Skeletal muscle tissue (tissue), 4 donors: ENCODE results near the gene LHFPL6. TPM values are rescaled to one million over a fixed set of nuclear protein-coding genes. Genes with fewer than 3 reads are reported as not detected.

ENCODE experiments used
- H3K27ac ChIP-seq: one replicate; pipeline ENCODE4 v1.7.0; 2013; ENCODE audit warnings: mild to moderate bottlenecking, low read depth, low read length, inconsistent platforms
- H3K27me3 ChIP-seq, 3 donors: one replicate each; pipeline ENCODE4 v1.7.0; 2013; ENCODE audit warnings: low read length in 3 of 3; ENCODE audit not compliant: control insufficient read depth in 3 of 3, insufficient read depth in 3 of 3
- H3K36me3 ChIP-seq, 3 donors: one replicate each; pipeline ENCODE4 v1.7.0; 2013; ENCODE audit warnings: low read length in 3 of 3; ENCODE audit not compliant: control insufficient read depth in 3 of 3, insufficient read depth in 3 of 3
- H3K4me1 ChIP-seq, 3 donors: one replicate each; pipeline ENCODE4 v1.7.0; 2013; ENCODE audit warnings: low read length in 3 of 3, mild to moderate bottlenecking in 3 of 3; ENCODE audit not compliant: control insufficient read depth in 3 of 3, insufficient read depth in 3 of 3
- H3K4me3 ChIP-seq, 3 donors: one replicate each; pipeline ENCODE4 v1.7.0; 2013; ENCODE audit warnings: low read length in 3 of 3
- H3K9ac ChIP-seq, 3 donors: one replicate each; pipeline ENCODE4 v1.7.0; 2013; ENCODE audit warnings: low read length in 3 of 3, mild to moderate bottlenecking in 3 of 3, moderate library complexity in 2 of 3, low read depth in 1 of 3
- H3K9me3 ChIP-seq, 3 donors: one replicate each; pipeline ENCODE4 v1.7.0; 2013; ENCODE audit warnings: low read length in 3 of 3; ENCODE audit not compliant: control insufficient read depth in 3 of 3
- total RNA-seq: library from RNA; depleted of rRNA; stranded (reverse); fragments of >200 nt; gene quantifications from one replicate; pipeline ENCODE4 v1.2.3, GENCODE V29; 2014
- donor health status: Osteomylitis.

The LHFPL6 gene
- total RNA-seq, 1 donor from 2014 or later, result 32.4 TPM

GRCh38 chr13:39578821-39579291 lies 24.1 kb downstream of the LHFPL6 start:
- Histone ChIP-seq H3K27ac (no peak overlapping the region), H3K9me3 (peaks cover 0 to 2% (median 0%) of the 10 kb centered on the region in 3 donors), H3K4me1 (peaks cover 2 to 7% (median 3%) of the 10 kb centered on the region in 3 donors), H3K27me3 (no peaks in the 10 kb centered on the region), H3K4me3 (no peak overlapping the region), H3K36me3 (no peaks in the 10 kb centered on the region), H3K9ac (no peak overlapping the region)

- Histone ChIP-seq H3K9me3 (peaks cover 0 to 2% (median 0%) of the 10 kb centered on the region in 3 donors), H3K4me3 (no peak overlapping the region), H3K27ac (no peak overlapping the region), H3K27me3 (no peaks in the 10 kb centered on the region), H3K9ac (no peak overlapping the region), H3K4me1 (peaks cover 2 to 7% (median 3%) of the 10 kb centered on the region in 3 donors), H3K36me3 (no peaks in the 10 kb centered on the region)
Measured at GRCh38 chr13:39577838-39578491, 25.0 kb downstream of the LHFPL6 start.

GRCh38 chr13:39577203-39577602 lies 25.8 kb downstream of the LHFPL6 start:
- Histone ChIP-seq H3K4me3 (no peak overlapping the region), H3K36me3 (no peaks in the 10 kb centered on the region), H3K4me1 (peaks cover 2 to 7% (median 3%) of the 10 kb centered on the region in 3 donors), H3K27me3 (no peaks in the 10 kb centered on the region), H3K9ac (no peak overlapping the region), H3K27ac (no peak overlapping the region), H3K9me3 (peaks cover 0 to 2% (median 0%) of the 10 kb centered on the region in 3 donors)

- Histone ChIP-seq H3K4me3 (peak overlapping the region in 1 of 3 donors; percentile 15), H3K27ac (no peak overlapping the region), H3K9ac (peak overlapping the region in 1 of 3 donors; percentile 1), H3K27me3 (no peaks in the 10 kb centered on the region), H3K9me3 (peaks cover 0 to 2% (median 0%) of the 10 kb centered on the region in 3 donors), H3K36me3 (no peaks in the 10 kb centered on the region), H3K4me1 (peaks cover under 1 to 7% (median 2%) of the 10 kb centered on the region in 3 donors)
Measured at GRCh38 chr13:39575641-39576238, 27.3 kb downstream of the LHFPL6 start.

- Histone ChIP-seq H3K9me3 (peaks cover 0 to 2% (median 0%) of the 10 kb centered on the region in 3 donors), H3K4me3 (no peak overlapping the region), H3K36me3 (no peaks in the 10 kb centered on the region), H3K27me3 (no peaks in the 10 kb centered on the region), H3K9ac (no peak overlapping the region), H3K4me1 (no peaks in the 10 kb centered on the region), H3K27ac (no peak overlapping the region)
Measured at GRCh38 chr13:39571502-39572092, 31.4 kb downstream of the LHFPL6 start.

GRCh38 chr13:39567569-39567968 lies 35.4 kb downstream of the LHFPL6 start:
- Histone ChIP-seq H3K9me3 (no peaks in the 10 kb centered on the region), H3K27ac (no peak overlapping the region), H3K4me1 (no peaks in the 10 kb centered on the region), H3K9ac (no peak overlapping the region), H3K36me3 (no peaks in the 10 kb centered on the region), H3K27me3 (no peaks in the 10 kb centered on the region), H3K4me3 (no peak overlapping the region)

- H3K4me3 ChIP-seq, result no peak overlapping the region
- H3K36me3 ChIP-seq, result no peaks in the 10 kb centered on the region
- no peaks in the 10 kb centered on the region for H3K4me1 ChIP-seq
- no peaks in the 10 kb centered on the region for H3K27me3 ChIP-seq
- H3K9ac ChIP-seq, result no peak overlapping the region
- H3K27ac ChIP-seq, result no peak overlapping the region
- no peaks in the 10 kb centered on the region for H3K9me3 ChIP-seq
Measured at GRCh38 chr13:39566216-39566869, 36.6 kb downstream of the LHFPL6 start.

- H3K27me3 ChIP-seq, result no peaks in the 10 kb centered on the region
- H3K9me3 ChIP-seq, result no peaks in the 10 kb centered on the region
- H3K9ac ChIP-seq, result no peak overlapping the region
- H3K4me1 ChIP-seq, result no peaks in the 10 kb centered on the region
- H3K36me3 ChIP-seq, result no peaks in the 10 kb centered on the region
- no peak overlapping the region for H3K4me3 ChIP-seq
- H3K27ac ChIP-seq, result no peak overlapping the region
Measured at GRCh38 chr13:39565036-39565949, 37.7 kb downstream of the LHFPL6 start.

GRCh38 chr13:39563470-39563735 lies 39.6 kb downstream of the LHFPL6 start:
- H3K4me1 ChIP-seq, result no peaks in the 10 kb centered on the region

More at GRCh38 chr13:39563470-39563735, 39.6 kb downstream of the LHFPL6 start:
- H3K36me3 ChIP-seq, result no peaks in the 10 kb centered on the region
- no peaks in the 10 kb centered on the region for H3K27me3 ChIP-seq
- no peak overlapping the region for H3K9ac ChIP-seq
- H3K4me3 ChIP-seq, result no peak overlapping the region
- no peaks in the 10 kb centered on the region for H3K9me3 ChIP-seq
- H3K27ac ChIP-seq, result no peak overlapping the region
